HL-60/S4 (cell line): ENCODE data around the gene EID1.

Experiments used
- in situ Hi-C: fragments of 300-500 bp; cut with MboI; formaldehyde crosslinking; loops from 2 replicates; pipeline ENCODE4 v1.14.3; 2022; ENCODE audit warnings: low sequenced_read_pairs

The EID1 gene

DNA sequence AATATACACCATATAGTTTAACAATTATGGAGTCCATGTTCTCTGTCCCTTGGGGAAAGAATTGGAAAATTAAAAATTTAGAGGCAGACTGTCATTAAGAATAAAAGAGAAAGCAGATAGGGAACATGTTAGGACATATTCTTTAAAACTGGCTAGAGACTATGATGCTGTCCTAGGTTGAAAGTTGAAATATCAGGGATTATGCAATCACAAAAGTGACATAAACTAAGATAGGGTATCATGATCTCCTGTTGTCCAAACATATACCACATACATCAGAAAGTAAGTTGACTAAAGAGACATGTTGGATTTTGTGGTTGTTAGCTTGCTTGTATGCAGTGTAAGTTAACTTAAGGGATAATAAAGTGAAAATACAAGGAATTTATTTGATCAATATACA is 9.9 kb upstream of the EID1 start:
- in situ Hi-C loops: loop anchor here (10.0 to 25.0 kb wide), 3 partner anchors 544 to 1444 kb away; partner anchors contain the start of gene FGF7

DNA sequence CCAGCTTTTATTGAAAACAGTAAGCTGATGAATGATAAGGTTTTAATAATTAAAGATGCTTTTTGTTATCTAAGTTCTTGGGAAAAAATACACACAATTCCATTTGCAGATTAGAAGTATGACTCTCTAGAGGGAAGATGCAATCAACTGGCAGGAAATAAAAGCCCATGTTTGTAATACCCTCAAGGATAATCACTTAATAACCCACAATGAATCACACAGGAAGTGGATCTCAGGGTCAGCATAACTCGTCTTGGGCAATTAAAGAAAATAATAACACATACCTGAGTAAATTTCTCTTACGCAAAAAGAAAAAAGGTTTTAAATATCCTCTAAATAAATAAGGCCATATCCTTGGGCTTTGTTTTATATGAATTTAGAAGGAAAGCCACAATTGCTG is 9.4 kb upstream of the EID1 start:
- in situ Hi-C loops: loop anchor here (10.0 to 25.0 kb wide), 3 partner anchors 544 to 1444 kb away; partner anchors contain the start of gene FGF7

DNA sequence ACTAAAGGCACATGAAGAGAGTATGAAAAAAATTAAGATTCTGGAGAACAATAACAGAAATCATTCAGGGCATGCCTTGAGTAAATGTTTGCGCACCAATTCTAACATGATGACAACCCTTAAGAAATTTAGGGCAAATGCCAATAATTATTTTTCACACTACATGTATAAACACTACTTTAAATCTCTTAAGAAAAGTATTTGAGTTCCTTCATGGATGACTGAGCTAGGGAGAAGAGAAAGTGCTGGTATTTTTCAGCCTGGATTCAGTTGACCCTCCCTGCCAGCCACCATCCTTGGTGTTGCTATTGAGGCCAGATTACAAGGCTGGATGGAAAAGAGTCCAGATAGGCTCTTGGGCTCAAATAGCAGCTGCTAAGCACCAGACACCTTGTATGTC is 8.0 kb upstream of the EID1 start:
- in situ Hi-C loops: loop anchor here (10.0 to 25.0 kb wide), 3 partner anchors 542 to 1442 kb away; partner anchors contain the start of gene FGF7

- in situ Hi-C loops: loop anchor here (25.0 kb wide), 2 partner anchors 541 to 1441 kb away; partner anchors contain the start of gene FGF7
Observed at GRCh38 chr15:48871542-48871941, 6.4 kb upstream of the EID1 start.

- in situ Hi-C loops: loop anchor here (25.0 kb wide), 2 partner anchors 540 to 1440 kb away; partner anchors contain the start of gene FGF7
Observed at GRCh38 chr15:48872632-48873031, 5.3 kb upstream of the EID1 start.

DNA sequence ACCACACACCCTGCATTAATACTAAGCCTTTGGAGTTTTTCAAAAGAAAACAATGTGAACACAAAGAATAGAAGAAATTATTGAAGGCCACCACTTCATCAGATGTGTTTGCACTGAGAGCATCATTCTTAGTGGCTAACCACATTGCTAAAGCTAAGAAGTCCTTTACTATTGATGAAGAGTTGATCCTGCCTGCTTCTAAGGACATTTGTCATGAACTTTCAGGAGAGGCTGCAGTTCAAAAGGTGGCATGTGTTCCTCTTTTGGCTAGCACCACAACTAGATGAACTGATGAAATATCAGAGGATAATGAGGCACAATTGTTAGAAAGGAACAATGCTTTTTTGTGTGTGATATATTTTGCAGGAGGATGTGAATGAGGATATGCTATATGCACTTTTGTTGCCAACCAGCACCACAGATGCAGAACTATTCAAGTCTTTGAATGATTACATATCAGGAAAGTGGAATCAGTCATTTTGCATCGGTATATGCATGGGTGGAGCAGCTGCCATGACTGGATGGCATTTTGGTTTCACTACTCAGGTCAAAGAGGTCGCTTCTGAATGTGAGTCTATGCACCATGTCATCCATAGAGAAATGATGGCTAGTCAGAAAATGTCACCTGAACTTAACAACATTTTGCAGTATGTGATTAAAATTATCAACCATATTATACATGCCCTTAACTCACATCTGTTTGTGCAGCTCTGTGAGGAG is 2.5 kb upstream of the EID1 start:
- in situ Hi-C loops: no loop called here

DNA sequence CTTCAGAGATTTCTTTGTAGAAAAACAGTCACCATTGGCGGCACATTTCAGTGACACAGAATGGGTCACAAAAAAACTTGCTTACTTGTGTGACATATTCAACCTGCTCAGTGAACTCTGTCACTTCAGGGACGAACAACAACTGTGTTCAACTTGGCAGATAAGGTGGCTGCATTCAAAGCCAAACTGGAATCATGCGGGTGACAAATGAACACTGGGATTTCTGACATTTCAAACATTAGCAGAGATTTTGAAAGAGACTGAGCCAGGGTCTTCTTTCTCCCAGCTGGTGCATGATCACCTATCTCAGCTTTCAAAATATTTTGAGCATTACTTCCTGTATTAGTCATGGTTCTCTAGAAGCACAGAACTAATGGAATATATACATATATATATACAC is 1.9 kb upstream of the EID1 start:
- in situ Hi-C loops: no loop called here

GRCh38 chr15:48880070-48880634 is 2.2 kb downstream of the EID1 start:
- in situ Hi-C loops: no loop called here

- in situ Hi-C loops: no loop called here
Observed at GRCh38 chr15:48883699-48884098, 5.8 kb downstream of the EID1 start.

- in situ Hi-C loops: no loop called here
Observed at GRCh38 chr15:48887144-48887543, 9.2 kb downstream of the EID1 start.

DNA sequence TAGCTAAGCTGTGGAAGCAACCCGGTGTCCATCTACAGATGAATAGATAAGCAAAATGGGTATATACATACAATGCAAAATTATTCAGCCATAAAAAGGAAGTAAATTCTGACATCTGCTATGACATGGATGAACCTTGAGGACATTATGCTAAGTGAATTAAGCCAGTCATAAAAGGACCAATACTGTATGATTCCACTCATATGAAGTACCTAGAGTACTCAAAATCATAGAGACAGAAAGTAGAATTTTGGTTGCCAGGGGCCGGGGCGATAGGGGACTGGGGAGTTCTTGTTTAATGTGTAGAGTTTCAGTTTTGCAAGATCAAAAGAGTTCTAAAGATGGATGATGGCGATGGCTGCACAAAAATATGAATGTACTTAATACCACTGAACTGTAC is 10.3 kb downstream of the EID1 start:
- in situ Hi-C loops: no loop called here

GRCh38 chr15:48888836-48889235 is 10.9 kb downstream of the EID1 start:
- in situ Hi-C loops: no loop called here

- in situ Hi-C loops: no loop called here
Observed at GRCh38 chr15:48889925-48890324, 12.0 kb downstream of the EID1 start.

DNA sequence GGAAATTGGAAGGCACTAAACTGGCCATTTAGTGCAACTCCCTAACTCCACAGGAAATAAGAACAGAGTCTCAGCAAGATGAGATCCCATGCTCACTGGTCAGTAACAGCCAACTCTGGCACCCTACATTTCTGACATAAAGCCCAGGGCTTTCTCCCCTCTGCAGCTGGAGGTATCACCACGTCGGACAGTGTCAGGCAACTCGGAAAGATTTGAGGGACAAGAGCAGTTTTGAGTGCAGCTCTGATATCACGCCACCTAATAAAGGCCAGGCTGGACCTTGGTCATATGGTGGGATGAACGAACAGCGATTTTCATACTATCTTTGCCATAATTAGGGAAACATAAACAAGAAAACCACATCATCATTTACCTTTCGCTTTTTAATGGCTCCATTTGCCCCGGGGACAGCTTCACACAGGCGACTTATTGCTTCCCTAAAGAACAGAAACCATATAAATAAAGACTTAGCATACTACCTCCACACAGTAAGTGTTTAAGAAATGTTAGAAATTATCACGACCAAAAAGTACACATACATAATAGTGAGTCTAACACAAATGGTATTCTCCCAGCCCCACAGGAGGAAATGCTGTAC is 12.5 kb downstream of the EID1 start:
- in situ Hi-C loops: no loop called here

- in situ Hi-C loops: no loop called here
Observed at GRCh38 chr15:48891232-48891765, 13.4 kb downstream of the EID1 start.

GRCh38 chr15:48893311-48893710 is 15.4 kb downstream of the EID1 start:
- in situ Hi-C loops: no loop called here

DNA sequence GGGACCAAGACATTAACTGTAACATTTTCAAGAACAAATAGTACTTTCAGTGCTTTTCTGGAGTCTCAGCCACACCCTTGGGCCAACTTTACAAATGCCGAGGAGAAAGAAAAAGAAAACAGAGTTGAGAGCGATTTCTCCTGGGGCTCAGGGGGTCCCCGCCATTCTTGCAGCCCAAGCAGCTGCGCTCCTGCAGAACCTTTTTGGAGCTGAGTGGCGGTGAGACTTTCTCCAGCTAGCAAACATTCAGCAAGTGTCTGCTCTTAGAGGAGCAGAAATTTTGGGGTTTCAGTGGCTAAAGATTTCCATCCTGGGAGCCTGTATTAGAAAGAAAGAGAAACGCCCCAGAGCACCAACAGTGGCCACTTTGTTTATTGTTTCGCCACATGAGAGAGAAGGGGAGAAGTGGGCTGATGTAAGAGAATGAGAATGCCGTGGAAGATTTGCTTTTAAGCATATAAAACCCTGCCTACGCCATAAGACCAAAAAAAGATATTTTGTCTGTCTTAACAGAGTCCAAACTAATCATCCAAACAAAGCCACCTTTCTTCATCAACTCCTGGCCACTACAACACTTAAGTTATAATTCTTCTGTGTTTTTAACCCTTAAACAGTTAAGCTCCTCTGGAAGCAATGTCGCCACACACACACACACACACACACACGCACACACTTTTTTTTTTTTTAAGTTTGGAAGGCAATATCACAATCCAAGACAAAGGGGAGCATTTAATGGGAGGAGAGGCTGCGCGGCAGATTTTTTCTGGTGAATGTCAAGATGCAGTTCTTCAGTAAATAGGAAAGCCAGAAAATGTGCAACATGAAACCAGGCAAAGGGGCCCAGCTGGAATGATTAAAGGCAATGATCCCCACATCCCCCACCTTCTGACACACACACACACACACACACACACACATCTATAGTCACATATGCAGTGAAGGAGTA is 19.2 kb downstream of the EID1 start:
- in situ Hi-C loops: no loop called here

- in situ Hi-C loops: no loop called here
Observed at GRCh38 chr15:48898032-48898431, 20.1 kb downstream of the EID1 start.

GRCh38 chr15:48898446-48898845 is 20.5 kb downstream of the EID1 start:
- in situ Hi-C loops: no loop called here

DNA sequence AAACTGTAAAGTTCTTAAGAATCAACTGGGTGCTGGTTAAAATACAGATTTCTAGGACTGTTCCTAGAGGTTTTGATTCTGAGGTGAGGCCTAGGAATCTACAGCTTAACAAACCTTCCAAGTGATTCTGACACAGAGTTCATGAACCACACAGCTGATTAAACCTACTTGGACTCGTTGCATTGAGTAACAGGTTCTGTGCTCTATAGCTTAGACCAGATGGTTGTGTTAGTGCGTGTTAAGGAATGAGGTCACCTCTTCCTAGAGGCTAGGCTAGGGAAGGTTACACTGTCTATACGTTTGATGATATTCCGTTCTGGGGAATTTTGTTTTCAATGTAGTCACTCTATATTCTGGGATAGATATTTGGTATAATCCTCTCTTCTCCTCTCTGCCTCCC is 21.9 kb downstream of the EID1 start:
- in situ Hi-C loops: no loop called here

DNA sequence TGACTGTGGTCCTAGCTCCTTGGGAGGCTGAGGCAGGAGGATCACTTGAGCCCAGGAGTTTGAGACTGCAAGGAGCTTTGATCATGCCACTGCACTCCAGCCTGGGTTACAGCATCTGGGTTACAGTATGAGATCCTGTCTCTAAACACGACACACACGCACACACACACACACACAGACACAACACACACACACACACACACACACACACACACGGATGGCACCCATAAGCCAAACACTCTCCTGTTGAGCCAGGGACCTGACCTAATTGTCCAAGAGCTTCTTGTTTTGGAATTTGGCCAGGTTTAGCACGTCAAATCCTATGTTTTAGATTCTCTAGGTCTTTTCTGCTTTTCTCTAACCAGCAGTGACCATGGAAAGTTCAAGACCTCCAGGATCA is 26.8 kb downstream of the EID1 start:
- in situ Hi-C loops: no loop called here
